Stimulated activated memory B cell treated with anti-CD40 and anti-IgM and Interleukin-4, amounts not matched to agents 10 μg/mL and 1 μg/mL and 100 μg/mL, for 72 hours (primary cell): ENCODE results near the gene CMPK1.
"Not testable (repeated sequence)": the region's sequence is repeated elsewhere in the genome, so short reads cannot be mapped to it uniquely, and the experiment has no call there.

Source experiments
- ATAC-seq: fragments of 150-1000 bp; cut with Tn5 transposase; 2 replicates; pipeline ENCODE4 v1.10.0; 2021
- H3K27ac Mint-ChIP-seq: one replicate; pipeline ENCODE4 v1.8.0; 2022; ENCODE audit warnings: mild to moderate bottlenecking, mixed read lengths
- H3K27me3 Mint-ChIP-seq: one replicate; pipeline ENCODE4 v1.8.0; 2022; ENCODE audit warnings: mixed read lengths
- H3K36me3 Mint-ChIP-seq: one replicate; pipeline ENCODE4 v1.8.0; 2022; ENCODE audit warnings: mixed read lengths
- H3K4me1 Mint-ChIP-seq: one replicate; pipeline ENCODE4 v1.8.0; 2022; ENCODE audit warnings: mixed read lengths
- H3K4me3 Mint-ChIP-seq: one replicate; pipeline ENCODE4 v1.8.0; 2022; ENCODE audit warnings: mild to moderate bottlenecking, moderate library complexity, mixed read lengths
- H3K9me3 Mint-ChIP-seq: one replicate; pipeline ENCODE4 v1.8.0; 2022; ENCODE audit warnings: mixed read lengths

Gene CMPK1

DNA sequence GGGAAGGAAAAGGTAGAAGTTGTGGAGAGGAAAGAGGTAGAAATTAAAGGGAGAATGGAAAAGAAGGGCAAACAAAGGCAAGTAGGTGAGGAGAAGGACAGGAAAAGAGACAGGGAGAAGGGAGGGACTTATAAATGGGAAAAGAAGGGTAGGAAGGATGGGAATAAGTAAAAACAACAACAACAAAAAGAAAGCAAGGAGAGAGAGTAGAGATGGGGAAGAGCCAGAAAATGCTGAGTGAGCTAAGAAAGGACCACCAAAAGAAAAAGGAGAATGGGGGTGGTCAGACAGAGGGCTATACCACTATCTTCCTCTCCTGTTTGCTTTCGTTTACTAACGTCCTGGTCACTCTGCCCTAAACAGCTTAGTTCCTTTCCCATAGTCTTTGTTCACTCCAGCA, 1.7 kb upstream of the CMPK1 start:
- no peak for ATAC-seq
- Mint-ChIP-seq H3K27me3 (no peaks in the 10 kb centered on the region), H3K4me3 (no peak overlapping the region), H3K9me3 (no peaks in the 10 kb centered on the region), H3K27ac (no peak overlapping the region), H3K4me1 (peaks cover 16% of the 10 kb centered on the region), H3K36me3 (no peaks in the 10 kb centered on the region)

DNA sequence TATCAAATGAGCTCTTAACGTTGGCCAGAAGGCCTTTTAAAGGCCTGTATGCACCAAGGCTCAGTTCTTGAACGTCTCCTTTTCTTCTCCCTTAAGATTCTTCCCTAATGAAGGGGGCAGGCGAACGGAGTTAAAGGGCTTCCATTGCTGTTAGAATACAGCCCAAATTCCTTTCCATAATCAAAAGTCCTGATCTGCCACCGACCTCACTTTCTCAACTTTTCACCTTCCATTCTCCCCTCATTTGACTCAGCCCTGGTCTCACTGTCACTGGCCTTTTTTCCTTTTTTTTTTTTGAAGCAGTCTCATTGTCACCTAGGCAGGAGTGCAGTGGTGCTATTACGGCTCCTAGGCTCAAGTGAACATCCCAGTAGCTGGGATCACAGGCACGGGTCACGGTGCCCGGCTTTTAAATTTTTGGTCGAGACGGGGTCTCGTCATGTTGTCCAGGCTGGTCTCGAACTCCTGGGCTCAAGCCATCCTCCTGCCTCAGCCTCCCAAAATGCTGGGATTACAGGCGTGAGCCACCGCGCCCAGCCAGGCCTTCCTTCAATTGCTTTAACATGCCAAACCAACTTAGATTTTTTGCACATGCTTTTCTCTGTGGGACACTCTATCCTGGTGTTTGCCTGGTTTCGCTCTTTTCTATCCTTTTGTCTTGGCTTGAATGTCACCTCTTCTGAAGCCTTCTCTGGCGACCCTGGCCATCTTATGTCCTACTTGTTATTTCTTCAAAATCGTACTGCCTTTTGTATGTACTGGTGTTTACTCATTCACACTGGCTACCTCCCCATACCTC, 612 bp upstream of the CMPK1 start:
- H3K27ac Mint-ChIP-seq: no peak overlapping the region
- no peaks in the 10 kb centered on the region for H3K36me3 Mint-ChIP-seq
- no peak overlapping the region for H3K4me3 Mint-ChIP-seq
- no peaks in the 10 kb centered on the region for H3K9me3 Mint-ChIP-seq
- no peaks in the 10 kb centered on the region for H3K27me3 Mint-ChIP-seq
- no peak for ATAC-seq
- peaks cover 17% of the 10 kb centered on the region for H3K4me1 Mint-ChIP-seq

DNA sequence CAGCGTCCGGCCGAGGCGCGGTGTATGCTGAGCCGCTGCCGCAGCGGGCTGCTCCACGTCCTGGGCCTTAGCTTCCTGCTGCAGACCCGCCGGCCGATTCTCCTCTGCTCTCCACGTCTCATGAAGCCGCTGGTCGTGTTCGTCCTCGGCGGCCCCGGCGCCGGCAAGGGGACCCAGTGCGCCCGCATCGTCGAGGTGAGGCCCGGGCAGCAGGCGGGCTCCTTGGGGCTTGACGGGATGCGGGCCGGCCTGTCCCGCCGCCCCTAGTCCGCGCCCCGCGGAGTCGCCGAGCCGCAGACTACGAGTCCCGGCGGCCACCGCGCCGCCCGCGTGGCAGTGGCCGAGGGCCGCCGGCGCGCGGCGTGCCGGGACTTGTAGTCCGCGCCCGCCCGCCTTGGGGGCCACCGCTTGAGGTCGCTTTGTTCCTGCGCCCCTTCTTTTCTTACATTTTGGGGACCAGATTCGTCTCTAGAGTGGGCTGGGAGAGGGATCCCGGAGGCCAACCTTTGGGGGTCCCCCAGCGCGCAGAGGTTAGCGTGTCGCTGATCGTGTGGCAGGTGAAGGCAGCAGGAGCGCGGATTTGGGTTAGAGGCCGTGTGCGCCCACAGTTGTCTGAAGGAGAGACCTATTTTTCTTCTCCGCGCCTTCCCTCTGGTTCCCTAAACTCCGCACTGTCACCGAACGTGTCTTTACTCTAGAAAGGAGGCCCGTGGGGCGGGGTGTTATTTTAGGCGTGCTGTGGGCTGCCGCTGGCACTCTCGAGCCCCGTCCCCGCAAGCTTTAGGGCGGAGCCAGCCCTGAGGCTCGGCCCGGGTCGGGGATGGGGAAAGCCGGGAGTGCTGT, 553 bp downstream of the CMPK1 start:
- no peak overlapping the region for H3K27ac Mint-ChIP-seq
- no peak overlapping the region for H3K4me3 Mint-ChIP-seq
- H3K36me3 Mint-ChIP-seq: no peaks in the 10 kb centered on the region
- peaks cover 23% of the 10 kb centered on the region for H3K4me1 Mint-ChIP-seq
- H3K9me3 Mint-ChIP-seq: no peaks in the 10 kb centered on the region
- H3K27me3 Mint-ChIP-seq: no peaks in the 10 kb centered on the region
- ATAC-seq: peak; percentile 96

DNA sequence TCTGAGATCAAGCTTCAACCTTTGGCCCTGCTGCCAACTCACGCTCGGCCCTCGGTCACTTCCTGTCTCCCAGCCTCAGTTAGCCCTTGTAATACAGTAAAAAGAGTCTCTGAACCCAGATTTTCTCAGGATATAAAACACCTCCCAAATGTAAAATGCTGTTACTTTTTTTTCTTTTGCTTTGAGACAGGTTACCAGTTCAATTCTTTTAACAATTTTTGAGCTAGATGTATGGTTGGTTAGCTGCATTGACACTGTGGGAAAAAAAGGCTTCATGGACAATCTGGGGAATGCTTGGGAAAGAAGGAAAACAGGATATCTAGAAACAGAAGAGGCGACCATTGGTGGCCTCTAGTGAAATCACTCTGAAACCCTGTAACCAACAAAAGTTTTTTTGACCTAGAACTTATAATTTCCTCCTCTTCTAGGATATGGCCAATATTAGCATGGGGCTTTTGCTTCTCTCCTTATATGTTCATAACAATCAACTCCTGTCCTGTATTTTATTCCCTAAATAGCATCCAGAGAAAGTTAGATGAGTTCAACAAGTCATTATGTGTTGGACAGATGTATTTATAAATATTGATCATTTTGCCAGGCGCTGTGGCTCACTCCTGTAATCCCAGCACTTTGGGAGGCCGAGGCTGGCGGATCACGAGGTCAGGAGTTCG, 1.3 kb downstream of the CMPK1 start:
- Mint-ChIP-seq H3K36me3 (peaks cover 1% of the 10 kb centered on the region), H3K27me3 (no peaks in the 10 kb centered on the region), H3K4me3 (no peak overlapping the region), H3K9me3 (no peaks in the 10 kb centered on the region), H3K4me1 (peaks cover 27% of the 10 kb centered on the region), H3K27ac (no peak overlapping the region)
- no peak for ATAC-seq

DNA sequence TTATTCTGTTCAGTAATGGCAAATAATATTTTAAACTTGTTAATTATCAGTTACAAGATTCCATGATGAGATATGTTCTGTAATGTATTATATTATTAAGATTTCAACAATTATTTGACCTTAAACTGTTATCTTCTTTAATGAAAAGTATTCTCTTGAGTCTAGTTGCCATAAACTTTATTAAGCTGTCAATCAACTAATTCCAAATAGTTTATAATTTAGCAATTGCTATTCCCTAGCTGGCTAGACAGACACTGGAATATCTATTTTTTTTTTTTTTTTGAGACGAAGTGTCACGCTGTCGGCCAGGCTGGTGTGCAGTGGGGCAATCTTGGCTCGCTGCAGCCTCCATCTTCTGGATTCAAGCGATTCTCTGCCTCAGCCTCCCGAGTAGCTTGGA, 3.8 kb downstream of the CMPK1 start:
- Mint-ChIP-seq H3K27me3 (no peaks in the 10 kb centered on the region), H3K27ac (no peak overlapping the region), H3K36me3 (peaks cover 5% of the 10 kb centered on the region), H3K9me3 (no peaks in the 10 kb centered on the region), H3K4me1 (peaks cover 32% of the 10 kb centered on the region), H3K4me3 (no peak overlapping the region)
- no peak for ATAC-seq

DNA sequence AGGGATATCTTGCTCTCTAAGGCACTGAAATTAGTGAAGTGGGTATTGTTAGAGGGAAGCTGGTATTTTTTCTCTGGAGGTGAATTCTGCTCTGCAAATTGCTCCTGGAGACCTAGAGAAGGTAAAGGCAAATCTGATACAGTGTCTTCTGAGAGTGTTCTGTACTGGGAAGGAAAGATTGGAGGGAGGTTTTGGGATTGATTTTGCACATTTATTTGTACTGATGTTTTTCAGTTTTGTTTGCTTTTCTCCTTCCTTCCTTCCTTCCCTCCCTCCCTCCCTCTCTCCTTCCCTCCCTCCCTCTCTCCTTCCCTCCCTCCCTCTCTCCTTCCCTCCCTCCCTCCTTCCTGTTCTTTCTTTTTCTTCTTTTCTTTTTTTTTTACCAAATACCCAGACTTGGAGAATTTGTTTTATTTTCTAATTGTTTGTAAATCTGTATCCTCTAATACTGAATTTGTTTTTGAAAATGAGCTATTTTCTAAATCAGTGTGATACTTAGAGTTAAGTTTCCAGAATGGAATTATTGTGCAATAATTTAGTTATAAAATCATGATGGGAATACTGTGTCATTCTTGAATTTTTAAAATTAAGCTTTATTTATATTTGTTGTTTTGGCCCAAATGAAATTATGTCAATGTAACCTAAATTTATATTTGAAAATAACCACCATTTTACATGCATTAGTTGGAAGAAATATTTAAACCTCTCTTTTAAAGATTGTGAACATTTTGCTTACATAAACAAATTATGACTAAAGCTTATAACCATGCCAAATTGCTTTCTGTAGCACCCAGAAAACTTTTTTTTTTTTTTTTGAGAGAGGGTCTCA, 4.9 kb downstream of the CMPK1 start:
- H3K27me3 Mint-ChIP-seq: no peaks in the 10 kb centered on the region
- H3K27ac Mint-ChIP-seq: no peak overlapping the region
- no peak overlapping the region for H3K4me3 Mint-ChIP-seq
- ATAC-seq: no peak
- H3K4me1 Mint-ChIP-seq: peaks cover 32% of the 10 kb centered on the region
- H3K36me3 Mint-ChIP-seq: peaks cover 7% of the 10 kb centered on the region
- H3K9me3 Mint-ChIP-seq: no peaks in the 10 kb centered on the region

DNA sequence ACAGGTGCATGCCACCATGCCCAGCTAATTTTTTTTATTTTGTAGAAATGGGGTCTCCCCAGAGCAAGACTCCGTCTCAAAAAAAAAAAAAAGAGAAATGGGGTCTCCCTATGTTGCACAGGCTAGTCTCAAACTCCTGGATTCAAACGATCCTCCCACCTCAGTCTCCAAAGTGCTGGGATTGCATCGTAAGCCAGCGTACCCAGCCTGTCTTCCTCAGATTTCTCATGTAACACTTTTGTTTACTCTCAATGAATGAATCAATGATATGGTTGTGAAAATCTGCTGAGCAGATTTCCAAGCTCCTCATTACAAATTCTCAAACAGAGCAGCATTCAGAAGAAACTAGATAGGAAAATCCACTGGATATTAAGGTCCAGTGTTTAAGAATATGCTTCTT, 6.6 kb downstream of the CMPK1 start:
- Mint-ChIP-seq H3K4me1 (peaks cover 24% of the 10 kb centered on the region), H3K27ac (no peak overlapping the region), H3K36me3 (peaks cover 16% of the 10 kb centered on the region), H3K27me3 (no peaks in the 10 kb centered on the region), H3K4me3 (no peak overlapping the region), H3K9me3 (no peaks in the 10 kb centered on the region)
- ATAC-seq: no peak

DNA sequence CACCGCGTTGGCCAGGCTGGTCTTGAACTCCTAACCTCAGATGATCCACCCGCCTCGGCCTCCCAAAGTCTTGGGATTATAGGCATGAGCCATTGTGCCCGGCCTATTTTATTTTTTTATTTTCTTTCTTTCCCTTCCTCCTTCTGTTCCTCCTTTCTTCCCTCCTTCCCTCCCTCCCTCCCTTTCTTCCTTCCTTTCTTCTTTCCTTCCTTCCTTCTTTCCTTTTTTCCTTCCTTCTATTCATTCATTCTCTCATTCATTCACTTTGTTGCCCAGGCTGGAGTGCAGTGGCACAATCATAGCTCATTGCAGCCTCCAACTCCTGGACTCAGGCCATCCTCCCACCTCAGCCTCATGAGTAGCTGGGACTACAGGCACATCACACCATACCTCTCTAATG, 13.4 kb downstream of the CMPK1 start:
- ATAC-seq, H3K4me3 Mint-ChIP-seq, H3K27me3 Mint-ChIP-seq, H3K9me3 Mint-ChIP-seq, H3K27ac Mint-ChIP-seq: not testable (repeated sequence)
- H3K36me3 Mint-ChIP-seq: peaks cover 42% of the 10 kb centered on the region
- H3K4me1 Mint-ChIP-seq: peaks cover 25% of the 10 kb centered on the region

DNA sequence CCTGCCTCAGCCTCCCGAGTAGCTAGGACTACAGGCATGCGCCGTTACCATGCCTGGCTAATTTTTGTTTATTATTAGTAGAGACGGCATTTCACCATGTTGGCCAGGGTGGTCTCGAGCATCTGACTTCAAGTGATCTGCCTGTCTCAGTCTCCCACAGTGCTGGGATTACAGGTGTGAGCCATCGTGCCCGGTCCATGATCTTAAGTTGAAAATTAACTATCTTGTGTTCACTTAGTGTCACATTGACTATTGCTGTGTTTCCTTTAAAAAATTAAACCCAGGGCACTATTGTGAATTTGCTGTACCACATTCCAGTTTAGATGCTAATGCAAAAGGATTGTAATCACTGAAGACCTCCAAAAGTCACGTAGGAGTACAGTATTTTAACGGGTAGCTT, 14.1 kb downstream of the CMPK1 start:
- no peaks in the 10 kb centered on the region for H3K27me3 Mint-ChIP-seq
- H3K4me1 Mint-ChIP-seq: peaks cover 30% of the 10 kb centered on the region
- no peaks in the 10 kb centered on the region for H3K9me3 Mint-ChIP-seq
- H3K27ac Mint-ChIP-seq: no peak overlapping the region
- H3K36me3 Mint-ChIP-seq: peaks cover 42% of the 10 kb centered on the region
- H3K4me3 Mint-ChIP-seq: no peak overlapping the region
- ATAC-seq: no peak

DNA sequence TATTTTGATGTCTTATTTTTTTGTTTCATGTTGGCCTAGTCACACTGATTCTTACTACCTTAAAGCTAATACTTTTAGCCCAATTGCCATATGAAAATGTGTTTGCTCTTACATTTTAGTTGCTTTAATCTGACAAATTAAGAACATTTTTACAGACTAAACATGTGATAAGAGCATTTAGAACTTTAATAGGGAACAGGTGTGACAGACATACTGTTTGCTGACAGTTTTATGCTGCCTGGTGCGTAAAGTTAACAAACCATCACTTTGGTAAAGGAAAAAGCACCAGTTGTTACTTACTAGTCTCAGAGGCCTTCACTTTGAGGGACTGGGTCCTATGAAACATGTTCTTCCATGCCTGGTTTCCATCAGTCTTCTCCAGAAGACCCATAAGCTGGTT, 14.7 kb downstream of the CMPK1 start:
- Mint-ChIP-seq H3K27ac (no peak overlapping the region), H3K4me3 (no peak overlapping the region), H3K36me3 (peaks cover 42% of the 10 kb centered on the region), H3K27me3 (no peaks in the 10 kb centered on the region), H3K4me1 (peaks cover 30% of the 10 kb centered on the region), H3K9me3 (no peaks in the 10 kb centered on the region)
- ATAC-seq: no peak

DNA sequence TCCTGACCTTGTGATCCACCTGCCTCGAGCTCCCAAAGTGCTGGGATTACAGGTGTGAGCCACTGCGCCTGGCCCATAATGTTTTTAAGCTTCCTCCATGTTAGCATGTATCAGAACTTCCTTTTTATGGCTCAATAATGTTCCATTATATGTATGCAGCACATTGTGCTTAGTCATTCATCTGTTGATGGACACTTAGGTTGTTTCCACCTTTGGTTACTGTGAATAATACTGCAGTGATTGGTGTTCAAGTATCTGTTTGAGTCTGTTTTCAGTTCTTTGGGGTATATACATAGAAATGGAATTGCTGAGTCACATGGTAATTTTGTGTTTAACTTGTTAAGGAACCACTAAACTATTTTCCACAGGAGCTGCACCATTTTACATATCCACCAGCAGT, 17.7 kb downstream of the CMPK1 start:
- Mint-ChIP-seq H3K27ac (peak overlapping the region; percentile 34), H3K4me3 (no peak overlapping the region), H3K36me3 (peaks cover 29% of the 10 kb centered on the region), H3K9me3 (no peaks in the 10 kb centered on the region), H3K4me1 (peaks cover 30% of the 10 kb centered on the region), H3K27me3 (no peaks in the 10 kb centered on the region)
- peak; percentile 50 for ATAC-seq

DNA sequence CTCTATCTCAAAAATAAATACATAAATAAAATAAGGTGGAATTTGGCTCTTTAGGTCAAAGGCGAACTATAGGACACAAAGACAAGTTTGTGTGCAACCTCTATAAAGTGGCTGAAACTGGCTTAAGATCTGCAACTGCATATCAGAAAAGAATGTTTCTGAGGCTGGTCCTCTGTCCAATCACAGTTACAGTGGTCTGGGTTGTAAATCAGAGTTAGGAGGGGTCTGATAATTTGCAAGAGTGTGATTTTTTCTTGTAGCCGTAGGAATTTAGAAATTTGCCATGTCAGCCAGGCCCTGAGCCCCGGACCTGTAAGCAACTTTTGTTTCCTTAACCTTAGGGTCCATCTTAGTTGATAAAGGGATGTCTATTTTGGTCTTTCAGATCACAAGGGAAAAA, 27.8 kb downstream of the CMPK1 start:
- ATAC-seq: no peak
- no peak overlapping the region for H3K27ac Mint-ChIP-seq
- H3K36me3 Mint-ChIP-seq: peaks cover 5% of the 10 kb centered on the region
- no peaks in the 10 kb centered on the region for H3K4me1 Mint-ChIP-seq
- no peak overlapping the region for H3K4me3 Mint-ChIP-seq
- H3K27me3 Mint-ChIP-seq: no peaks in the 10 kb centered on the region
- no peaks in the 10 kb centered on the region for H3K9me3 Mint-ChIP-seq

DNA sequence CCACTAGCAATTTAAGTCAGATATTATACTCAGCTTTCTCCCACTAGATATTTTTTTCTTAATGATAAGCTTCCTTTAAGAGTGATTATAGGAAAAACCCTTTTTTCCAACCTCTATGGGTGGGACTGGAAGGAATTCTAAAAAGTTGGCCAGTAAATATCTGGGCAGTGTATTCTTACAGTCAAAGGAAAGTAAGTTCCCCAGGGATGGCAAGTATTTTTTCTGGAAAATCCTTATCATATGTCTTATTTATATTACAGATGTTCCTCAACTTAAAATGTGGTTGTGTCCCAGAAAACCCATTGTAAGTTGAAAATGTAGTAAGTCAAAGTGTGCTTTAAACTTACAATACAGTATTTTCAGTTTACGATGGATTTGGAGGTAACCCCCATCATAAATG, 29.2 kb downstream of the CMPK1 start:
- Mint-ChIP-seq H3K4me3 (no peak overlapping the region), H3K27me3 (no peaks in the 10 kb centered on the region), H3K4me1 (no peaks in the 10 kb centered on the region), H3K27ac (no peak overlapping the region), H3K9me3 (no peaks in the 10 kb centered on the region), H3K36me3 (peaks cover 5% of the 10 kb centered on the region)
- ATAC-seq: no peak

DNA sequence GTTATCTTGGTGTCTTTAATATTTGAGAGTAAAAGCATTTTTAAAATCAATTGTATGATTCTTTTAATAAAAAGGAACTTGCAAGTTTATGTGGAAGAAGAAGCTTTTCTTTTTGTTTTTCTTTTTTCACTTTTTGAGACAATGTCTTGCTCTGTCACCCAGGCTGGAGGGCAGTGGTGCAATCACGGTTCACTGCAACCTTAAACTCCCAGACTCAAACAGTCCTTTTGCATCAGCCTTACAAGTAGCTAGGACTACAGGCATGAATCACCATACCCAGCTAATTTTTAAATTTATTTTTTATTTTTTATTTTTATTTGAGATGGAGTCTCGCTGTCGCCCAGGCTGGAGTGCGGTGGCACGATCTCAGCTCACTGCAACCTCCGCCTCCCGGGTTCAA, 34.1 kb downstream of the CMPK1 start:
- no peak for ATAC-seq
- Mint-ChIP-seq H3K9me3 (no peaks in the 10 kb centered on the region), H3K27ac (no peak overlapping the region)

DNA sequence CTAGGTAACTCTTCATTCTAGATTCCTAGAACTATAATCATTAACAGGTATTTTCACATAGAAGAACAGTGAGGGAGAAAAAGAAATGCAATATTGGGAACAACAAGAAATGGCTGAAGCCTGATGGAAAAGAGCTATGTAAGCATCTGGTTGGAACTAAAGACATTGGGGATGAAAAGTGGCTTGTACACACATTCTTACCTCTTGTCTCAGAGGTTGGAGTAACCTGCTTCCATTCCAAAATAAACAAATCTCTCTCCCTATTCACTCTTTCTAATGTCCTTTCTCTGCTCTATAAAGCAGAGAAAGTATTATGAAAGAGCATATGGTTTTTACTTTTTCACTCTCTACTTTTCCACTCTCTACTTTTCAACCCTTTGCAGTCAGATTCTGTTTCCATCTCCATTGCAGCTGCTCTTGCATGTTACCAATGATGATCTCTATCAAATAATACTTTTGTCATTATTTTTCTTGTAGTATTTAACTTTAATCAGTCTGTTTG, 37.5 kb downstream of the CMPK1 start:
- Mint-ChIP-seq H3K4me1 (no peaks in the 10 kb centered on the region), H3K27ac (no peak overlapping the region), H3K4me3 (no peak overlapping the region), H3K27me3 (no peaks in the 10 kb centered on the region), H3K9me3 (no peaks in the 10 kb centered on the region), H3K36me3 (peaks cover 44% of the 10 kb centered on the region)
- no peak for ATAC-seq

More for the DNA sequence above, 34.1 kb downstream of the CMPK1 start:
- Mint-ChIP-seq H3K27me3 (no peaks in the 10 kb centered on the region), H3K36me3 (peaks cover 39% of the 10 kb centered on the region), H3K4me1 (no peaks in the 10 kb centered on the region), H3K4me3 (no peak overlapping the region)
